Ureter (tissue), 1 donor: ENCODE results near the gene ADTRP. TPM values are rescaled to one million over a fixed set of nuclear protein-coding genes. Genes with fewer than 3 reads are reported as not detected.
"Not testable (repeated sequence)": the region's sequence is repeated elsewhere in the genome, so short reads cannot be mapped to it uniquely, and the experiment has no call there.

Source experiments
- DNase-seq: peaks from one replicate; pipeline ENCODE4 v3.0.0-alpha.2; 2020; ENCODE audit warnings: low spot score
- total RNA-seq: library from RNA; stranded (reverse); gene quantifications from one replicate; pipeline ENCODE4 v1.2.4, GENCODE V29; 2023
- donor health status: DM: yes; HTN: yes; CAD: no.

The ADTRP gene
- total RNA-seq, 1 donor from 2014 or later: 42.4 TPM

- no peak for DNase-seq
These were observed 79.0 kb downstream of the ADTRP start for GRCh38 chr6:11699576-11699975.

GRCh38 chr6:11692451-11693376, 85.9 kb downstream of the ADTRP start:
- DNase-seq: no peak

GRCh38 chr6:11689847-11690246, 88.8 kb downstream of the ADTRP start:
- DNase-seq: no peak

- not testable (repeated sequence) for DNase-seq
These were observed 89.2 kb downstream of the ADTRP start for GRCh38 chr6:11689400-11689799.

GRCh38 chr6:11688425-11688709, 90.2 kb downstream of the ADTRP start:
- no peak for DNase-seq

GRCh38 chr6:11685481-11686093, 93.0 kb downstream of the ADTRP start:
- DNase-seq: no peak

- DNase-seq: no peak
These were observed 93.6 kb downstream of the ADTRP start for GRCh38 chr6:11684901-11685480.

GRCh38 chr6:11683871-11684270, 94.7 kb downstream of the ADTRP start:
- DNase-seq: no peak

GRCh38 chr6:11682561-11682975, 96.0 kb downstream of the ADTRP start:
- DNase-seq: no peak

GRCh38 chr6:11681770-11682169, 96.8 kb downstream of the ADTRP start:
- no peak for DNase-seq

GRCh38 chr6:11681357-11681756, 97.2 kb downstream of the ADTRP start:
- DNase-seq: no peak

- DNase-seq: not testable (repeated sequence)
These were observed 98.1 kb downstream of the ADTRP start for GRCh38 chr6:11680479-11680878.

GRCh38 chr6:11679099-11679498, 99.5 kb downstream of the ADTRP start:
- no peak for DNase-seq

GRCh38 chr6:11675601-11676000, 103.0 kb downstream of the ADTRP start:
- DNase-seq: no peak

- no peak for DNase-seq
These were observed 105.9 kb downstream of the ADTRP start for GRCh38 chr6:11672669-11673068.

- no peak for DNase-seq
These were observed 106.3 kb downstream of the ADTRP start for GRCh38 chr6:11672256-11672655.

GRCh38 chr6:11669696-11670095, 108.9 kb downstream of the ADTRP start:
- DNase-seq: no peak

GRCh38 chr6:11668455-11668854, 110.1 kb downstream of the ADTRP start:
- DNase-seq: no peak

GRCh38 chr6:11667876-11668275, 110.7 kb downstream of the ADTRP start:
- no peak for DNase-seq

- no peak for DNase-seq
These were observed 112.8 kb downstream of the ADTRP start for GRCh38 chr6:11665604-11666326.
